ENCODE results near the gene RHBDL1. TPM values are rescaled to one million over a fixed set of nuclear protein-coding genes. Genes with fewer than 3 reads are reported as not detected.

The RHBDL1 gene
- total and polyA plus RNA-seq, 10 of the 15 experiments (the other 5 are each of a cell fraction or from before 2014, with no cell fraction given) = 0.04 to 1.3 (median 0.65) TPM; not detected in 5

- TF ChIP-seq NKRF (conservative IDR thresholded peaks at IDR 0.05) (no peak), IRF3 (IDR thresholded peaks at IDR 0.05) (no peak), E4F1 (IDR thresholded peaks at IDR 0.05; ENCODE audit: borderline replicate concordance, partially characterized antibody) (no peak), ZSCAN29 (IDR thresholded peaks at IDR 0.05) (no peak)
These were observed 12.0 kb downstream of the RHBDL1 start (continued) for GRCh38 chr16:687499-687898.

GRCh38 chr16:689175-689897, 13.9 kb downstream of the RHBDL1 start:
- intact Hi-C loops (cut with micrococcal nuclease; ENCODE audit: unreplicated experiment) (no loop called here), in situ Hi-C loops (cut with MboI) (no loop called here)
- 78% methylated on average over 26 of the region's 26 CpGs for WGBS (ENCODE audit: insufficient coverage, insufficient replicate concordance, low lambda C conversion rate, missing lambda C conversion rate)
- POLR2A ChIA-PET = interaction anchor here (0.9 to 2.0 kb wide), 2 partner anchors 8 to 20 kb away, joined by 3 to 13 read pairs; partner anchors contain the start of gene STUB1
- peaks cover 0 to 1% of the 10 kb centered on the region in 2 experiments; a peak in 1 of 4 replicates for H3K27me3 ChIP-seq (replicated peaks in 1 of 2; ENCODE audit: control insufficient read depth in 2 of 2, insufficient read depth in 2 of 2, low read length in 1 of 2)
- no peaks in the 10 kb centered on the region for H4K20me1 ChIP-seq (ENCODE audit: control insufficient read depth, insufficient read depth)
- H3K9me3 ChIP-seq (replicated peaks; ENCODE audit: control insufficient read depth, insufficient read depth, low read length) = no peaks in the 10 kb centered on the region; the same call in 2 of the 3 replicates
- peak overlapping the region; percentile 73 for H3K27ac ChIP-seq (ENCODE audit: control insufficient read depth, insufficient read depth)
- peak overlapping the region; percentile 96 for H3K9ac ChIP-seq (ENCODE audit: control insufficient read depth, insufficient read depth, low read length)
- H3K4me2 ChIP-seq (ENCODE audit: control insufficient read depth, insufficient read depth) = peak overlapping the region; percentile 88
- peaks cover 0 to 6% of the 10 kb centered on the region in 2 experiments; a peak in 2 of 4 replicates for H3K36me3 ChIP-seq (ENCODE audit: control insufficient read depth in 2 of 2, insufficient read depth in 2 of 2, low read length in 1 of 2)
- peaks cover 4% of the 10 kb centered on the region for H3K4me1 ChIP-seq (ENCODE audit: control insufficient read depth, insufficient read depth, low read length)
- DNase-seq (ENCODE audit: low read depth, low spot score) = no peak
- no peak overlapping the region for H2AFZ ChIP-seq (ENCODE audit: control insufficient read depth, low read depth, low read length)
- no peak for FAIRE-seq
- SMC1A ChIA-PET (ENCODE audit: uncharacterized antibody, unreplicated experiment) = no interaction called here
- CTCF ChIA-PET = interaction anchor here (1.0 to 1.6 kb wide), 4 partner anchors 9 to 97 kb away, joined by 3 to 4 read pairs (median 3); partner anchors contain the start of gene STUB1
- no TSS peak for BruUV-seq (replicated peaks)
- peaks cover 9% of the 10 kb centered on the region for H3K79me2 ChIP-seq (ENCODE audit: control insufficient read depth, insufficient read depth, low read length)
- peak overlapping the region; percentile 93 for H3K4me3 ChIP-seq
- no peak for ATAC-seq
- RAD21 ChIA-PET (ENCODE audit: unreplicated experiment) = interaction anchor here (1.0 kb wide), 2 partner anchors 8 to 22 kb away, joined by 3 to 4 read pairs; partner anchors contain the start of gene RHOT2
- TF ChIP-seq IRF3 (IDR thresholded peaks at IDR 0.05) (no peak), NR2C1 (IDR thresholded peaks at IDR 0.05) (0 out of 2 replicates have a peak, but pooled peaks have one; percentile 28), NR2F1 (conservative IDR thresholded peaks at IDR 0.05) (peak; percentile 71; the same call in 1 of the 2 replicates), NKRF (conservative IDR thresholded peaks at IDR 0.05) (no peak), SUPT20H (IDR thresholded peaks at IDR 0.05; ENCODE audit: borderline replicate concordance, control insufficient read depth, low read depth, low read length) (no peak), PBX3 (IDR thresholded peaks at IDR 0.05; ENCODE audit: insufficient replicate concordance, low read depth, low read length) (peak; percentile 56)
